ENCODE results near the gene CPSF3.
A peak's percentile ranks its signal among the peaks of the same experiment; 100 is the strongest.

CPSF3 gene

GRCh38 chr2:9474361-9475057 is 51.1 kb downstream of the CPSF3 start, which contains the start of gene IAH1:
TSS of gene IAH1 (plus strand) at chr2:9474551. CDS start at chr2:9474567, 16 bp downstream.
- peaks cover 13% of the 10 kb centered on the region for H3K36me3 ChIP-seq (ENCODE audit: low read length)
- no peaks in the 10 kb centered on the region for H3K9me2 ChIP-seq (replicated peaks; ENCODE audit: insufficient read depth, low read length)
- H4K20me1 ChIP-seq (ENCODE audit: low read depth, low read length), result no peaks in the 10 kb centered on the region
- 0 out of 2 replicates have a peak, but pooled peaks cover 14% of the 10 kb centered on the region for H3K79me2 ChIP-seq (ENCODE audit: insufficient read depth, low read length)
- peak within 1 kb of the TSS; percentile 72 for H3K27ac ChIP-seq (ENCODE audit: low read depth, low read length)
- H3K9me3 ChIP-seq (ENCODE audit: insufficient read depth, low read length), result no peaks in the 10 kb centered on the region; the same call in 1 of the 2 replicates
- TF ChIP-seq CTCF (IDR thresholded peaks at IDR 0.05; ENCODE audit: insufficient read depth, low read length, poor library complexity, severe bottlenecking), result no peak
- no peak for TF ChIP-seq EZH2phosphoT487 (conservative IDR thresholded peaks at IDR 0.05; ENCODE audit: low read length)
- H3K9ac ChIP-seq (ENCODE audit: low read length), result peak within 1 kb of the TSS; percentile 85
- peaks cover 43% of the 10 kb centered on the region for H3F3A ChIP-seq (ENCODE audit: insufficient read depth)
- H2AFZ ChIP-seq (ENCODE audit: low read depth, low read length, severe bottlenecking), result peak within 1 kb of the TSS; percentile 85
- peak within 1 kb of the TSS; percentile 84 for H3K4me3 ChIP-seq (ENCODE audit: insufficient read depth, low read length, poor library complexity, severe bottlenecking)
- H3K4me2 ChIP-seq (ENCODE audit: low read depth, low read length, poor library complexity, severe bottlenecking), result peak within 1 kb of the TSS; percentile 96
- H3K27me3 ChIP-seq (ENCODE audit: low read length), result no peaks in the 10 kb centered on the region

GRCh38 chr2:9477914-9478313 is 54.5 kb downstream of the CPSF3 start:
- H4K20me1 ChIP-seq (ENCODE audit: low read depth, low read length), result no peaks in the 10 kb centered on the region
- H3K36me3 ChIP-seq (ENCODE audit: low read length), result peaks cover 10% of the 10 kb centered on the region
- no peak overlapping the region for H2AFZ ChIP-seq (ENCODE audit: low read depth, low read length, severe bottlenecking)
- H3K4me2 ChIP-seq (ENCODE audit: low read depth, low read length, poor library complexity, severe bottlenecking), result peak overlapping the region; percentile 50
- TF ChIP-seq EZH2phosphoT487 (conservative IDR thresholded peaks at IDR 0.05; ENCODE audit: low read length), result no peak
- H3K9ac ChIP-seq (ENCODE audit: low read length), result peak overlapping the region; percentile 23
- H3K9me3 ChIP-seq (ENCODE audit: insufficient read depth, low read length), result no peaks in the 10 kb centered on the region; the same call in 1 of the 2 replicates
- H3F3A ChIP-seq (ENCODE audit: insufficient read depth), result peaks cover 53% of the 10 kb centered on the region
- H3K9me2 ChIP-seq (replicated peaks; ENCODE audit: insufficient read depth, low read length), result no peaks in the 10 kb centered on the region
- peak overlapping the region; percentile 84 for H3K27ac ChIP-seq (ENCODE audit: low read depth, low read length)
- H3K79me2 ChIP-seq (ENCODE audit: insufficient read depth, low read length), result 0 out of 2 replicates have a peak, but pooled peaks cover 14% of the 10 kb centered on the region
- H3K27me3 ChIP-seq (ENCODE audit: low read length), result no peaks in the 10 kb centered on the region
- H3K4me3 ChIP-seq (ENCODE audit: insufficient read depth, low read length, poor library complexity, severe bottlenecking), result peak overlapping the region; percentile 8

DNA sequence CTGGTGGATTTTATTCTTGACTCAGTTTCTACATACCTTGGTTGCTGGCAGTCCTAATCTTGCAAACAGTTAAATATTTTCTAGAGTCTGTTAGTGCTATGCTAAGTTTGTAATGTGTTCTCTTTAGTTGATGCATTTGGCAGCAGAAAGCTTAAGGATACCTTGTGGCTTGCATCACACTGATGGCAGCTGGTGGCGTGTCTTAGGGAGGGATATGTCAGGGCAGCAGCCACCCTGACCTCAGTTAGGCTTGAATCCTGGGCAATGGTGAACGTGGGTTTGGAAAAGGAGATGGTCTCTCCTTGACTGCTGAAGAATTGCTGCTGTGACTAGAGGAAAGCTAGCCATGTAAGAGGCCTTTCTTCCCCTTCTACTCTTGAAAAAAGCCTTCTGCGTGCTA is 55.1 kb downstream of the CPSF3 start:
- Histone ChIP-seq H3K79me2 (ENCODE audit: insufficient read depth, low read length) (0 out of 2 replicates have a peak, but pooled peaks cover 14% of the 10 kb centered on the region), H3K4me2 (ENCODE audit: low read depth, low read length, poor library complexity, severe bottlenecking) (peak overlapping the region; percentile 50), H3K9ac (ENCODE audit: low read length) (peak overlapping the region; percentile 23), H2AFZ (ENCODE audit: low read depth, low read length, severe bottlenecking) (no peak overlapping the region), H3K36me3 (ENCODE audit: low read length) (peaks cover 10% of the 10 kb centered on the region), H4K20me1 (ENCODE audit: low read depth, low read length) (no peaks in the 10 kb centered on the region), H3F3A (ENCODE audit: insufficient read depth) (peaks cover 47% of the 10 kb centered on the region), H3K4me3 (ENCODE audit: insufficient read depth, low read length, poor library complexity, severe bottlenecking) (no peak overlapping the region), H3K9me3 (ENCODE audit: insufficient read depth, low read length) (no peaks in the 10 kb centered on the region; the same call in 1 of the 2 replicates), H3K9me2 (replicated peaks; ENCODE audit: insufficient read depth, low read length) (no peaks in the 10 kb centered on the region), H3K27ac (ENCODE audit: low read depth, low read length) (peak overlapping the region; percentile 84), H3K27me3 (ENCODE audit: low read length) (no peaks in the 10 kb centered on the region)
- TF ChIP-seq CTCF (IDR thresholded peaks at IDR 0.05; ENCODE audit: insufficient read depth, low read length, poor library complexity, severe bottlenecking), result no peak
- no peak for TF ChIP-seq EZH2phosphoT487 (conservative IDR thresholded peaks at IDR 0.05; ENCODE audit: low read length)

- no peaks in the 10 kb centered on the region for H3K27me3 ChIP-seq (ENCODE audit: low read length)
- H3K4me3 ChIP-seq (ENCODE audit: insufficient read depth, low read length, poor library complexity, severe bottlenecking), result no peak overlapping the region
- H2AFZ ChIP-seq (ENCODE audit: low read depth, low read length, severe bottlenecking), result no peak overlapping the region
- peak overlapping the region; percentile 84 for H3K27ac ChIP-seq (ENCODE audit: low read depth, low read length)
- no peak for TF ChIP-seq CTCF (IDR thresholded peaks at IDR 0.05; ENCODE audit: insufficient read depth, low read length, poor library complexity, severe bottlenecking)
- TF ChIP-seq EZH2phosphoT487 (conservative IDR thresholded peaks at IDR 0.05; ENCODE audit: low read length), result no peak
- 0 out of 2 replicates have a peak, but pooled peaks cover 11% of the 10 kb centered on the region for H3K79me2 ChIP-seq (ENCODE audit: insufficient read depth, low read length)
- H4K20me1 ChIP-seq (ENCODE audit: low read depth, low read length), result no peaks in the 10 kb centered on the region
- H3K9me3 ChIP-seq (ENCODE audit: insufficient read depth, low read length), result no peaks in the 10 kb centered on the region; the same call in 1 of the 2 replicates
- peaks cover 47% of the 10 kb centered on the region for H3F3A ChIP-seq (ENCODE audit: insufficient read depth)
- no peaks in the 10 kb centered on the region for H3K9me2 ChIP-seq (replicated peaks; ENCODE audit: insufficient read depth, low read length)
- peak overlapping the region; percentile 50 for H3K4me2 ChIP-seq (ENCODE audit: low read depth, low read length, poor library complexity, severe bottlenecking)
- H3K36me3 ChIP-seq (ENCODE audit: low read length), result peaks cover 10% of the 10 kb centered on the region
- peak overlapping the region; percentile 13; the same call in 1 of the 2 replicates for H3K9ac ChIP-seq (ENCODE audit: low read length)
Measured at GRCh38 chr2:9480157-9480556, 56.7 kb downstream of the CPSF3 start.
